OCI-LY3 (cell line): ENCODE results near the gene NXT1.
A peak's percentile ranks its signal among the peaks of the same experiment; 100 is the strongest.

Experiments used
- H2AFZ ChIP-seq: fragments of 200-600, 300-600 bp; shearing (Covaris generic); 2 replicates; pipeline ENCODE4 v1.6.0; 2014; ENCODE audit warnings: antibody characterized with exemption, low read depth, low read length
- H3K27ac ChIP-seq: fragments of 200-600, 300-600 bp; sonication (generic); 2 replicates; pipeline ENCODE4 v1.5.1; 2014; ENCODE audit warnings: mild to moderate bottlenecking, low read length, moderate library complexity, mixed read lengths
- H3K27me3 ChIP-seq: fragments of 200-600, 300-600 bp; sonication (generic); 2 replicates; pipeline ENCODE4 v1.6.1; 2014; ENCODE audit warnings: low read depth, low read length, mixed read lengths
- H3K36me3 ChIP-seq: fragments of 200-600, 300-600 bp; sonication (generic); replicated peaks from 2 replicates; pipeline ENCODE3; 2014; ENCODE audit warnings: low read depth, low read length, mixed read lengths
- H3K4me1 ChIP-seq: fragments of 300-600, 200-600 bp; sonication (generic); 2 replicates; pipeline ENCODE4 v1.6.1; 2014; ENCODE audit warnings: low read length, mixed read lengths
- H3K4me2 ChIP-seq: fragments of 200-600, 300-600 bp; sonication (generic); 2 replicates; pipeline ENCODE4 v1.6.1; 2014; ENCODE audit warnings: low read length, mixed read lengths
- H3K4me3 ChIP-seq: fragments of 300-600, 200-600 bp; sonication (generic); 2 replicates; pipeline ENCODE4 v1.5.1; 2014; ENCODE audit warnings: antibody characterized with exemption, mild to moderate bottlenecking, low read length, moderate library complexity
- H3K79me2 ChIP-seq: fragments of 300-600, 200-600 bp; shearing (Covaris generic); 2 replicates; pipeline ENCODE4 v1.6.1; 2014; ENCODE audit warnings: mild to moderate bottlenecking, low read length, mixed read lengths
- H3K9ac ChIP-seq: fragments of 300-600, 200-600 bp; shearing (Covaris generic); 2 replicates; pipeline ENCODE4 v1.6.0; 2014; ENCODE audit warnings: mild to moderate bottlenecking, low read length, moderate library complexity
- H3K9me3 ChIP-seq: fragments of 200-600, 300-600 bp; shearing (Covaris generic); 2 replicates; pipeline ENCODE4 v1.6.1; 2014; ENCODE audit warnings: low read length, mixed read lengths; ENCODE audit not compliant: insufficient read depth
- H4K20me1 ChIP-seq: fragments of 200-600, 300-600 bp; sonication (generic); 2 replicates; pipeline ENCODE4 v1.6.1; 2016; ENCODE audit warnings: low read length, mixed read lengths; ENCODE audit not compliant: insufficient read depth
- CTCF ChIP-seq: fragments of 200-600, 300-600 bp; sonication (generic); IDR thresholded peaks from 2 replicates; pipeline ENCODE4 v1.5.1; 2014; ENCODE audit warnings: antibody characterized with exemption, low read length, low read depth
- EZH2phosphoT487 ChIP-seq: fragments of 200-600 bp; shearing (Covaris generic); IDR thresholded peaks from 2 replicates; pipeline ENCODE4 v1.6.1; 2018; ENCODE audit warnings: antibody characterized with exemption, mixed run types, low read depth

The NXT1 gene

GRCh38 chr20:23349338-23350195 lies 1.0 kb upstream of the NXT1 start:
- peaks cover 26% of the 10 kb centered on the region for H3K4me1 ChIP-seq
- H3K4me2 ChIP-seq, result peak overlapping the region; percentile 97

GRCh38 chr20:23350904-23351838 lies 580 bp downstream of the NXT1 start:
- Histone ChIP-seq H4K20me1 (peaks cover 20% of the 10 kb centered on the region), H3K4me1 (peaks cover 26% of the 10 kb centered on the region), H2AFZ (peak overlapping the region; percentile 59; the same call in 1 of the 2 replicates), H3K4me2 (peak overlapping the region; percentile 91), H3K27me3 (no peaks in the 10 kb centered on the region), H3K4me3 (peak overlapping the region; percentile 99), H3K27ac (peak overlapping the region; percentile 91), H3K79me2 (peaks cover 73% of the 10 kb centered on the region), H3K36me3 (peaks cover 29% of the 10 kb centered on the region), H3K9ac (peak overlapping the region; percentile 100), H3K9me3 (no peaks in the 10 kb centered on the region)
- no peak for TF ChIP-seq EZH2phosphoT487
- TF ChIP-seq CTCF, result no peak

More at GRCh38 chr20:23349338-23350195, 1.0 kb upstream of the NXT1 start:
- Histone ChIP-seq H4K20me1 (peaks cover 20% of the 10 kb centered on the region), H3K27ac (peak overlapping the region; percentile 91), H3K9ac (peak overlapping the region; percentile 100), H3K36me3 (peaks cover 16% of the 10 kb centered on the region), H3K9me3 (no peaks in the 10 kb centered on the region), H2AFZ (peak overlapping the region; percentile 55), H3K4me3 (peak overlapping the region; percentile 99), H3K27me3 (no peaks in the 10 kb centered on the region), H3K79me2 (peaks cover 57% of the 10 kb centered on the region)
- TF ChIP-seq EZH2phosphoT487 (no peak), CTCF (peak; percentile 70)

DNA sequence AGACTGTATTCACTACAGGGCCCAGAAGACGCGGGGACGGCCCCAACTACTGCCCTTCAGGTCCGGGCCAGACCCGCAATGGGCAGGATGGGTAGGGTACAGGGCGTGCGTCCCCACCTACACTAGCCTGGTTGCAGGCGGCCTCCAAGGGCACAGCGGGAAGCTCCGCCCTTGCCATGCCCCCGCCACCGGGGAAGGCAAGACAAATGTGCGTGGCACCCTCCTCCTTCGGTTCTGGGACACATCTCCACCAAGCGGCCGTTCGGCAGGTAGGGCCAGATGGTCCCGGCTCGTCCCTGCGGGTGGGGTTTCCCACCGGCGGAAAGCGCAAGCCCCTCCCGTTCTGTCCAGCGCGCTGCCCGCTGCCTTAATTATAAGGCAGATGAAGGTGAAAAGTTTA lies 5.6 kb downstream of the NXT1 start:
- H3K4me1 ChIP-seq, result peaks cover 33% of the 10 kb centered on the region
- TF ChIP-seq EZH2phosphoT487 (no peak), CTCF (no peak)
- H3K27ac ChIP-seq, result no peak overlapping the region
- H4K20me1 ChIP-seq, result peaks cover 20% of the 10 kb centered on the region
- no peak overlapping the region for H3K4me3 ChIP-seq
- no peaks in the 10 kb centered on the region for H3K27me3 ChIP-seq
- no peak overlapping the region for H3K9ac ChIP-seq
- no peaks in the 10 kb centered on the region for H3K9me3 ChIP-seq
- H3K79me2 ChIP-seq, result peaks cover 55% of the 10 kb centered on the region
- no peak overlapping the region for H2AFZ ChIP-seq
- no peak overlapping the region for H3K4me2 ChIP-seq
- H3K36me3 ChIP-seq, result peaks cover 29% of the 10 kb centered on the region
